ENCODE measurements around the gene DNAH14.
"Not testable (repeated sequence)": the region's sequence is repeated elsewhere in the genome, so short reads cannot be mapped to it uniquely, and the experiment has no call there.

DNAH14 gene

DNA sequence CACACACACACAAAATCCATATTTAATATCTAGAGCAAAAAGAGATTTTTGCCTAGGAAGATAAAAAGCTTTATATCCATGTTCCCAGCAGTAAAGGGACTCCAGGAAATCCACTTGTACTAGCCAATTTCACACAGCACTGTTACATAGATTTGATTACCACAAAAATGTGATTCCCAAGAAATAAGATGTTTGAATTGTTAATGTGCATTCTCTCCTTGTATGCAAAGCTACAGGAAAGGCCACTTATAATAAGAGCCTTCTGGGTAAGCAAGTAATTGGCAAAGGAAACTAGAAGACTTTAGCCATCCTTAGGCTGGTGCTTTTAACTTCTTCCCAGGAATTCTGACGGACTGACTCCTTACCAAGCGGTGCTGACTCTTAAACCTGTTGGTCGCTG is 409.1 kb downstream of the DNAH14 start:
- in situ Hi-C loops (cut with MboI; ENCODE audit: low sequenced_read_pairs): no loop called here

DNA sequence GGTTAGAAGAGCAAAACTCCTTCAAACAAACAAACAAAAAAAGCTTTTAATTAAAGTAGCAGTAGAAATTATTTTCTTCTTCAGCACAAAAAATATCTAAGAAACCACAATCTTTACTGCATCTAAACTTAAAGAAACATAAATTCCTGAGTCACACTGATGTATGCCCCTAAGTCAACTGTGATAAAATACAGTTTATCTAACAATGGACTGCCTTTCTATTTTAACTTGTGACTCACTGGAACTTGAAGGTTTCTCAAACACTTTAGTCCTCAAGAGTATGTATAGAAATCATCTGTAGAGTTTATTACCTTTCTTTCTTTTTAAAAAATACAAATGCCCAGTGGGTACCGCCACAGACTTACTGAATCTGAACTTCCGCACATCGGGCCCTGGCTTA is 412.2 kb downstream of the DNAH14 start:
- in situ Hi-C loops (cut with MboI; ENCODE audit: low sequenced_read_pairs): no loop called here

DNA sequence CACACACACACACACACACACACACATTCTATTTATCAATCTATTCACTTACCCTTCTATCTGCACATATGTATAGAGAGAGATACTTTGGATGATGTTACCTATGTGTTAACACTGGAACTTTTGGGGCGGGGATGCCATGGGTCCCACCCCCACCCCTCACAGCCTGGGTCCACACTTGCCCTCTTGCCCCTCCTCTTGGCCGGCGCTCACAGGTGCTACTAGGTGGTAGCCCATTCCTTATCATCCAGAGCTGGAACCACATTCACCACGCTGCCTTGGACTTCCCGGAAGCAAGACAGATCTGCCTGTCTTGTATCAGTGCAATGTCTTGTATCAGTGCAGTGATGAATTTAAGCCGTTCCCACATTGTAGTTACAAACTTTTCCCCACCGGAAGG is 413.2 kb downstream of the DNAH14 start:
- in situ Hi-C loops (cut with MboI; ENCODE audit: low sequenced_read_pairs): no loop called here

GRCh38 chr1:225343618-225344017 is 414.1 kb downstream of the DNAH14 start:
- in situ Hi-C loops (cut with MboI; ENCODE audit: low sequenced_read_pairs): no loop called here

GRCh38 chr1:225347123-225347683 is 417.7 kb downstream of the DNAH14 start:
- in situ Hi-C loops (cut with MboI; ENCODE audit: low sequenced_read_pairs): no loop called here

- in situ Hi-C loops (cut with MboI; ENCODE audit: low sequenced_read_pairs): no loop called here
These were observed 418.9 kb downstream of the DNAH14 start for GRCh38 chr1:225348400-225348799.

- in situ Hi-C loops (cut with MboI; ENCODE audit: low sequenced_read_pairs): no loop called here
These were observed 420.4 kb downstream of the DNAH14 start for GRCh38 chr1:225349826-225350225.

DNA sequence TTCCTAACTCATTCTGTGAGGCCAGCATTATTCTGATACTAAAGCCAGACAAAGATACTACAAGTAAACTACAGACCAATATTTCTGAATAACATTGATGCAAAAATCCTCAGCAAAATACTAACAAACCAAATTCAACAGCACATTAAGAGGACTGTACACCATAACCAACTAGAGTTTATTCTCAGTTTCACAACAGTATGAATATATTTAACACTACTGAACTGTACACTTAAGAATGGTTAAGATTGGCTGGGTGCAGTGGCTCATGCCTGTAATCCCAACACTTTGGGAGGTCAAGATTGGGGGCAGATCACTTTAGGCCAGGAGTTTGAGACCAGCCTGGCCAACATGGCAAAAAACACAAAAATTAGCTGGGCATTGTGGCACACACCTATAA is 421.4 kb downstream of the DNAH14 start:
- in situ Hi-C loops (cut with MboI; ENCODE audit: low sequenced_read_pairs): no loop called here

- in situ Hi-C loops (cut with MboI; ENCODE audit: low sequenced_read_pairs): no loop called here
These were observed 425.4 kb downstream of the DNAH14 start for GRCh38 chr1:225354906-225355305.

DNA sequence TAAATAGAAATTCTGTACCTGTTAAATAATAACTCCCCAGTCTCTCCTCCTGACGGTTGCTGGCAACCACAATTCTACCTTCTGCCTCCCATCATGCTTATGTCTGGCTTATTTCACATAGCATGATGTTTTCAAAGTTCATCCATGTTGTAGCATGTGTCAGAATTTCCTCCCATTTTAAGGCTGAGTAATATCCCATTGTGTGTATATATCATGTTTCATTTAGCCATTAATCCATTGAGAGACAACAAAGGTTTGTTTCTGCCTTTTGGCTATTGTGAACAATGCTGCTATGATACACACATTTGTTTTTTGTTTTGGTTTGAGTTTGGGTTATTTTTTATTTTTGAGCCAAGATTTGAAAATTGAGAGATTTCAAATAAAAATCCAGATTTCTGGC is 426.4 kb downstream of the DNAH14 start:
- in situ Hi-C loops (cut with MboI; ENCODE audit: low sequenced_read_pairs): no loop called here

- in situ Hi-C loops (cut with MboI; ENCODE audit: low sequenced_read_pairs): no loop called here
These were observed 430.6 kb downstream of the DNAH14 start for GRCh38 chr1:225360119-225360518.

- in situ Hi-C loops (cut with MboI; ENCODE audit: low sequenced_read_pairs): no loop called here
These were observed 431.7 kb downstream of the DNAH14 start for GRCh38 chr1:225361176-225361575.

GRCh38 chr1:225362805-225363204 is 433.3 kb downstream of the DNAH14 start:
- in situ Hi-C loops (cut with MboI; ENCODE audit: low sequenced_read_pairs): no loop called here

- in situ Hi-C loops (cut with MboI; ENCODE audit: low sequenced_read_pairs): no loop called here
These were observed 435.0 kb downstream of the DNAH14 start for GRCh38 chr1:225364439-225364838.

GRCh38 chr1:225366018-225366417 is 436.5 kb downstream of the DNAH14 start:
- in situ Hi-C loops (cut with MboI; ENCODE audit: low sequenced_read_pairs): no loop called here

- in situ Hi-C loops (cut with MboI; ENCODE audit: low sequenced_read_pairs): no loop called here
These were observed 437.1 kb downstream of the DNAH14 start for GRCh38 chr1:225366552-225366951.

DNA sequence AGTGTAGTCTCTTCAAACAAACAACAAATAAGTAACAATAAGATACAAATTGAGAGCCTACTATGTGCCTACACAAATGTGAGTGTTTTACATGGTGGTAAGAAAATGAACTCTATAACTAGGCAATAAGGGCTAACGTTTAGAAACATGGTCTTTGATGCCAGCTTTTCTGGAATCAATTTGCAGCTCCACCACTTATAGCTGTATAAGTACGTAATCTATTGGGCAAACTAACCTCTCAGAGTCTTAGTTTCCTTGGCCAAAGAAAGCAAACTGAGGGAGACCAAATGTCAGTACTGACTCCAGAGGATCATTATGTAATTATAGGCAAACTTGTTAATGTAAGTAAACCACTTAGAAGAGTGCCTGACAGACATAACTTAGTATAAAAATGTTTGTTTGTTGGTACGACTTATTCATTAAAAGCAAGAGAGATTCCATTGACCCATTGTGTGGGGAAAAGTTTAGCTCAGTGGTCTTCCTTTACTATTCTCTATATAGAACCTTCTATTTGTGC is 438.6 kb downstream of the DNAH14 start:
- in situ Hi-C loops (cut with MboI; ENCODE audit: low sequenced_read_pairs): no loop called here

DNA sequence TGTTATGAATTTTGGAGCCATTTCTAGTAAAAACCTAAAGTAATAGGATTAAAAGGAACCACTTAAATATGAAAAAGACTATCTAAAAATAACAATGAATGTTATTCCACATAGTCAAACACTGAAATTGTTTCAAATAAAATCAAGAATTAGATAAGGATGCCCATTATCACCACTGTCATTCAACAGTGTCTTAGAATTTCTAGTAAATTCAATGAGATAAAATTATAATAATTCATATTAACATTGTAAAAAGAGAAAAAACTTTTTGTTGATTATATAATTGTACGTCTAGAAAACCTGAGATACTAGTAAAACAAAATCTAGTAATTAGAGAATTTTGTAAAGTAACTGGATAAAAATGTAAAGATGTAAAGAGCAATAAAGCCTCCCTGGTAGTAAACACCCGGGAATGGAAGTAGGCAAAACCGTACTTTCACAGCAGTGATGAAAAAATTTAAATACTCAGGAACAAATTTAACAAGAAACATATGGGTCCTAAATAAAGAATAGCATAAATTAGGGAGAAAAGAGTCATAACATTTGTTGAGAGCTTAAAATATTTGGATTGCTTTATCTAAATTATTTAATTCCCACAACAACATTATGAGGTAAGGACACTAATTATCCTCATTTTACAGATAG is 442.0 kb downstream of the DNAH14 start:
- in situ Hi-C loops (cut with MboI; ENCODE audit: low sequenced_read_pairs): no loop called here

GRCh38 chr1:225373155-225373554 is 443.7 kb downstream of the DNAH14 start:
- in situ Hi-C loops (cut with MboI; ENCODE audit: low sequenced_read_pairs): no loop called here

DNA sequence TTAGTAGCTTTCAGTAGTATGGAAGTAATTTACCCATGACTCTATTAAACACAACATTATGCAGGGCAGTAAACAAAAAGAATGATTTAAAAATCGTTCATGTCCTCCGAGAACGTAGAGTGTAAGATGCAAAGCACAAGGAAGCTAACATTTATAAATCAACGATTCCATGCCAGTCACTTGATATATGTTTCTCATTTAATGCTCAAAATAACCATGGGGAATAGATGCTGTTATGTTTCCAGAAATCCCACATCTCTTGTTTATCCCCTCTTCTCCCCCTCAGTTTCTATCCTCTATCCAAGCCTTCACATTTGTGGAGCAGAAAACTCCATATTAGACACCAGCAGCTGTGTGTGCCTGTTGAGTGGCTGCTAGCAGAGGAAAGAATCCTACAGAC is 445.5 kb downstream of the DNAH14 start:
- in situ Hi-C loops (cut with MboI; ENCODE audit: low sequenced_read_pairs): no loop called here

- in situ Hi-C loops (cut with MboI; ENCODE audit: low sequenced_read_pairs): no loop called here
These were observed 449.4 kb downstream of the DNAH14 start for GRCh38 chr1:225378880-225379279.

DNA sequence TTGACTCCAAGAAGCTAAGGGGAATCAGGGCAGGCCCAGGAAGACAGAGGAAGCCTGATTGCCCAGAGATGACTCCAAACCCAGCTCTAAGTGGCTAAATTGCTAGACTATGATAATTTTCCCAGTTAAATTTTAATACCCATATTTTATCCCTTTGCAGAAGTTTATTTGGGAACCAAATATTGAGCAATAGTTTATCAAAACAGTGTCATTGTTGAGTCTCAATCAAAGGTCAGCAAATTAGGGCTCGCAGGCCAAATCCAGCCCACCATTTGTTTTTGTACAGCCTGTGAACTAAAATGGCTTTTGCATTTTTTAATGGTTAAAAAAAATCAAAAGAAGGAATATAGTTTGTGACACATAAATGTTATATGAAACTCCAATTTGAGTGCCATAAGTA is 451.2 kb downstream of the DNAH14 start:
- in situ Hi-C loops (cut with MboI; ENCODE audit: low sequenced_read_pairs): no loop called here

DNA sequence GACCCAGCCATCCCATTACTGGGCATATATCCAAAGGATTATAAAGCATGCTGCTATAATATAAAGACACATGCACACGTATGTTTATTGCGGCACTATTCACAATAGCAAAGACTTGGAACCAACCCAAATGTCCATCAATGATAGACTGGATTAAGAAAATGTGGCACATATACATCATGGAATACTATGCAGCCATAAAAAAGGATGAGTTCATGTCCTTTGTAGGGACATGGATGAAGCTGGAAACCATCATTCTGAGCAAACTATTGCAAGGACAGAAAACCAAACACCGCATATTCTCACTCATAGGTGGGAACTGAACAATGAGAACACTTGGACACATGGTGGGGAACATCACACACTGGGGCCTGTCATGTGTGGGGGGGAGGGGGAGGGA is 457.4 kb downstream of the DNAH14 start:
- in situ Hi-C loops (cut with MboI; ENCODE audit: low sequenced_read_pairs): not testable (repeated sequence)

All from HL-60/S4 treated with retinoic acid at 250 ng/mL for 4 days and 3 days (cell line).